NB4 (cell line): ENCODE data around the gene PAFAH2.

Experiments
- DNase-seq: peaks from one replicate; pipeline ENCODE4 v3.0.0; 2010; ENCODE audit warnings: low read depth
- H3K4me3 ChIP-seq: one replicate; pipeline ENCODE4 v1.5.1; 2011; ENCODE audit warnings: mild to moderate bottlenecking, low read depth, low read length, moderate library complexity
- CTCF ChIP-seq: IDR thresholded peaks from one replicate; pipeline ENCODE4 v1.5.1; 2012; ENCODE audit warnings: low read depth, low read length
- MAX ChIP-seq: IDR thresholded peaks from 2 replicates; pipeline ENCODE4 v1.6.1; 2011; ENCODE audit warnings: low read depth, low read length
- MYC ChIP-seq: IDR thresholded peaks from 2 replicates; pipeline ENCODE4 v1.6.1; 2011; ENCODE audit warnings: low read depth, low read length
- POLR2A ChIP-seq: IDR thresholded peaks from 2 replicates; pipeline ENCODE4 v1.6.1; 2011; ENCODE audit warnings: mild to moderate bottlenecking; ENCODE audit not compliant: insufficient read length; ENCODE audit errors: extremely low read depth

Gene PAFAH2

GRCh38 chr1:26005434-26006105 is 7.7 kb upstream of the PAFAH2 start:
- DNase-seq = no peak
- no peak overlapping the region for H3K4me3 ChIP-seq
- TF ChIP-seq POLR2A (no peak), MAX (no peak), MYC (no peak)

GRCh38 chr1:26003756-26004155 is 5.9 kb upstream of the PAFAH2 start:
- H3K4me3 ChIP-seq = no peak overlapping the region
- TF ChIP-seq CTCF (no peak), MAX (no peak), POLR2A (no peak)
- DNase-seq = no peak

GRCh38 chr1:26003262-26003661 is 5.4 kb upstream of the PAFAH2 start:
- TF ChIP-seq POLR2A (no peak), CTCF (no peak), MYC (no peak), MAX (no peak)
- no peak overlapping the region for H3K4me3 ChIP-seq
- DNase-seq = peak; percentile 67

GRCh38 chr1:25999041-25999800 is 1.4 kb upstream of the PAFAH2 start:
- TF ChIP-seq MYC (no peak), MAX (no peak), POLR2A (no peak), CTCF (no peak)
- no peak for DNase-seq
- H3K4me3 ChIP-seq = no peak overlapping the region

GRCh38 chr1:25996966-25997827 is 666 bp downstream of the PAFAH2 start:
- TF ChIP-seq MYC (peak; percentile 80), CTCF (no peak), MAX (peak; percentile 71; the same call in 1 of the 2 replicates), POLR2A (peak; percentile 53)
- peak; percentile 98 for DNase-seq
- peak overlapping the region; percentile 77 for H3K4me3 ChIP-seq
